Right lobe of liver (tissue), 6 donors: ENCODE data around the gene NRTN. TPM values are rescaled to one million over a fixed set of nuclear protein-coding genes. Genes with fewer than 3 reads are reported as not detected.

ENCODE experiments used
- ATAC-seq, 4 donors: fragments of 200-7000 bp; cut with Tn5 transposase; one replicate each; pipeline ENCODE4 v1.9.1; 2020; ENCODE audit warnings: mild to moderate bottlenecking in 4 of 4, moderate library complexity in 4 of 4
- DNase-seq, 3 donors: peaks; one replicate each; pipeline ENCODE4 v3.0.0-alpha.2; 2020
- H3K27ac ChIP-seq, 3 donors: fragments of 200-600 bp; one replicate each; pipeline ENCODE4 v1.8.0; 2022
- H3K27me3 ChIP-seq, 2 donors: fragments of 200-600 bp; one replicate each; pipeline ENCODE4 v1.8.0; 2022
- H3K36me3 ChIP-seq, 4 donors: fragments of 200-600 bp; sonication (generic) in 1 of 4; one replicate each; pipeline versions ENCODE4 v1.5.1 to v1.8.0; 2017 to 2022; ENCODE audit warnings: control low read depth in 1 of 4
- H3K4me1 ChIP-seq, 4 donors: fragments of 200-600 bp; sonication (generic) in 1 of 4; one replicate each; pipeline versions ENCODE4 v1.5.1 to v1.8.0; 2017 to 2022; ENCODE audit warnings: control low read depth in 1 of 4
- H3K4me3 ChIP-seq, 3 donors: fragments of 200-600 bp; one replicate each; pipeline ENCODE4 v1.8.0; 2022
- H3K9me3 ChIP-seq, 4 donors: fragments of 200-600 bp; sonication (generic) in 1 of 4; one replicate each; pipeline versions ENCODE4 v1.5.1 to v1.8.0; 2017 to 2022; ENCODE audit warnings: control low read depth in 1 of 4
- CTCF ChIP-seq, 4 donors: fragments of 200-600 bp in 3 of 4; fragments of 450-650 bp in 1 of 4; IDR thresholded peaks; one replicate each; pipeline versions ENCODE4 v1.5.1 to v1.8.0; 2016 to 2022; ENCODE audit warnings: antibody characterized with exemption in 4 of 4, mild to moderate bottlenecking in 2 of 4
- POLR2A ChIP-seq: fragments of 450-650 bp; IDR thresholded peaks from one replicate; pipeline ENCODE4 v1.6.1; 2017; ENCODE audit warnings: antibody characterized with exemption, mild to moderate bottlenecking
- WGBS: methylation state at CpG from one replicate; pipeline ENCODE4 v1.1.6; 2018; ENCODE audit warnings: low coverage, low lambda C conversion rate; ENCODE audit not compliant: insufficient coverage; ENCODE audit errors: missing lambda C conversion rate; 5-methylcytosine and 5-hydroxymethylcytosine counted together
- intact Hi-C, 2 donors: fragments of 100-400 bp; cut with DNase I; formaldehyde crosslinking; loops; one replicate each; pipeline versions ENCODE4 v1.11.2 to v1.14.1; 2022
- long read RNA-seq: library from polyadenylated mRNA; unstranded; transcript quantifications from one replicate; pipeline ENCODE4 v2.0.0, GENCODE V29; 2019
- total RNA-seq, 6 experiments: library from RNA; depleted of rRNA in 2 of 6; stranded (reverse); fragments of >200 nt in 2 of 6; fragmentation: NEBNext Ultra II Directional in 3 of 6; extraction: Animal tissue kit (Norgen Biotek cat#: 25700) in 3 of 6; gene quantifications; one replicate each; pipeline versions ENCODE4 v1.1.0 to v1.2.4, GENCODE V29; 2016 to 2023
- donor health status: DM: no; HTN: yes; CAD: no.
- donor health status: DM: no; HTN: no; CAD: no.
- donor health status: DM: no; HTN: no; CAD: no.
- donor health status: DM: no; HTN: yes; CAD: no.
- donor health status: DM: no; HTN: yes; CAD: no.

Gene NRTN
- 10 to 100 TPM in 3 of 6 experiments, 1 to 10 TPM in 3; 4.7 to 11.6 (median 9.8) TPM for total RNA-seq
- long read RNA-seq, partial matches to known transcripts, result 1 of 2 reads
- long read RNA-seq, other reads (novel, unspliced or antisense), result 1 of 2 reads

- TF ChIP-seq POLR2A (no peak), CTCF (IDR thresholded peaks at IDR 0.05) (no peak)
- peaks cover 0 to 41% (median 17%) of the 10 kb centered on the region in 4 donors for H3K4me1 ChIP-seq
- no peaks in the 10 kb centered on the region for H3K27me3 ChIP-seq
- H3K27ac ChIP-seq, result no peak within 1 kb of the TSS
- intact Hi-C loops, result loop anchor here (5.0 to 10.0 kb wide), 2 partner anchors 88 to 160 kb away; no protein-coding TSS in a partner anchor
- H3K4me3 ChIP-seq, result peak within 1 kb of the TSS; percentile 35 to 49 (median 48)
- ATAC-seq (peak; percentile 30 to 46 (median 34)), DNase-seq (peak in 2 of 3 donors; percentile 66 to 73)
- WGBS, result 0% methylated on average over 1 of the region's 107 CpGs
- H3K36me3 ChIP-seq, result no peaks in the 10 kb centered on the region
- H3K9me3 ChIP-seq, result no peaks in the 10 kb centered on the region
Measured at GRCh38 chr19:5804516-5805461, at the start of gene NRTN. Gene NRTN (plus strand): TSS chr19:5805067. CDS start chr19:5824166, 19,099 bp downstream.

- 70% methylated on average over 5 of the region's 5 CpGs for WGBS
- intact Hi-C loops, result no loop called here
- no peaks in the 10 kb centered on the region for H3K9me3 ChIP-seq
- TF ChIP-seq CTCF (IDR thresholded peaks at IDR 0.05) (no peak), POLR2A (no peak)
- H3K36me3 ChIP-seq, result no peaks in the 10 kb centered on the region
- no peak overlapping the region for H3K4me3 ChIP-seq
- no peaks in the 10 kb centered on the region for H3K4me1 ChIP-seq
- no peaks in the 10 kb centered on the region for H3K27me3 ChIP-seq
- no peak for DNase-seq
- no peak for ATAC-seq
- no peak overlapping the region for H3K27ac ChIP-seq
Measured at GRCh38 chr19:5762608-5763217, 42.2 kb upstream of the NRTN start.

- Histone ChIP-seq H3K27me3 (no peaks in the 10 kb centered on the region), H3K36me3 (no peaks in the 10 kb centered on the region), H3K4me3 (no peak overlapping the region), H3K27ac (no peak overlapping the region), H3K9me3 (no peaks in the 10 kb centered on the region), H3K4me1 (no peaks in the 10 kb centered on the region)
- DNase-seq (no peak), ATAC-seq (no peak)
- 77% methylated on average over 1 of the region's 3 CpGs for WGBS
- TF ChIP-seq CTCF (IDR thresholded peaks at IDR 0.05), result no peak
- no peak for TF ChIP-seq POLR2A
- intact Hi-C loops, result no loop called here
Measured at GRCh38 chr19:5765220-5765619, 39.6 kb upstream of the NRTN start.

GRCh38 chr19:5767949-5768348, 36.9 kb upstream of the NRTN start:
- no peaks in the 10 kb centered on the region for H3K27me3 ChIP-seq
- no peak overlapping the region for H3K27ac ChIP-seq
- intact Hi-C loops, result no loop called here
- H3K36me3 ChIP-seq, result no peaks in the 10 kb centered on the region
- WGBS, result 90% methylated on average over 9 of the region's 10 CpGs
- H3K4me1 ChIP-seq, result no peaks in the 10 kb centered on the region
- ATAC-seq (no peak), DNase-seq (no peak)
- H3K4me3 ChIP-seq, result no peak overlapping the region
- no peaks in the 10 kb centered on the region for H3K9me3 ChIP-seq
- TF ChIP-seq CTCF (IDR thresholded peaks at IDR 0.05), result no peak
- no peak for TF ChIP-seq POLR2A
